ENCODE measurements around the gene MIEF2.

The MIEF2 gene

DNA sequence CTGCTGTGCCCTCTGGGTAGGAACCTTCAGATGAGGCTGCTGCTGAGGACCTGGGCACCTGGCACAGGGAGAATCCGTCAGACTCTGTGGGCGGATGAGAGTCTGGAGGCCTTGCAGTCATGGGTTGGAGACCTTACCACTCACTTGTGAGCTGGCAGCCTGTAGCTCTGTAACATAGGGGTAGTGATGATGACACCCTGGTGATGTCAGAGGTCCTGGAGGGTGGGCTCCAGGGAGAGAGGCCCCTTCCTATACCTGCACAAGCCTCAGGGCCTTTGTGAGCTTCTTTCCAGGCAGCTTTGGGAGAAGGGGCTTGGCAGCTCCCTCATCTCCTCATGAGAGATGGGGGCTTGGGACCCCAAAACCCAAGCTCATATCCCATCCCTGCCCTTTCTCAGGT is 1.6 kb downstream of the MIEF2 start:
- in situ Hi-C loops (cut with HindIII; ENCODE audit: low pct_unique_long_range_greater_than_20kb, low sequenced_read_pairs), result no loop called here
- no peak for DNase-seq (ENCODE audit: low read depth in 1 of 2, low spot score in 1 of 2)
- no peak for TF ChIP-seq JUND (IDR thresholded peaks at IDR 0.05; ENCODE audit: low read depth)

DNA sequence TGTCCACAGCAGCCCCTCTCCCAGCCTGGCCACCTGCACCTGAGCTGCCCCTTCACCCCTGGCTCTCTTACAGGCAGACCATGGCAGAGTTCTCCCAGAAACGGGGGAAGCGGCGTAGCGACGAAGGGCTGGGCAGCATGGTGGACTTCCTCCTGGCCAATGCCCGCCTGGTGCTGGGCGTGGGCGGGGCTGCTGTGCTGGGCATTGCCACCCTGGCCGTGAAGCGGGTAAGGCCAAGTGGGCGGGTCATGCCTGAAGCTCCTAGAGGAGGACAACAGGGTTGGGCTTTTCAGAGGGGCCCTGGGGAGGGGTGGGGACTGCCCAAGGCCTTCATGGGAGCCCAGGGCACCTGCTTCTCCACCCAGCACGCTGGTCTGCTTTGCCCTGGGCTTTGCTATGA is 2.2 kb downstream of the MIEF2 start:
- DNase-seq (ENCODE audit: low read depth in 1 of 2, low spot score in 1 of 2), result no peak
- no peak for TF ChIP-seq JUND (IDR thresholded peaks at IDR 0.05; ENCODE audit: low read depth)
- in situ Hi-C loops (cut with HindIII; ENCODE audit: low pct_unique_long_range_greater_than_20kb, low sequenced_read_pairs), result no loop called here

DNA sequence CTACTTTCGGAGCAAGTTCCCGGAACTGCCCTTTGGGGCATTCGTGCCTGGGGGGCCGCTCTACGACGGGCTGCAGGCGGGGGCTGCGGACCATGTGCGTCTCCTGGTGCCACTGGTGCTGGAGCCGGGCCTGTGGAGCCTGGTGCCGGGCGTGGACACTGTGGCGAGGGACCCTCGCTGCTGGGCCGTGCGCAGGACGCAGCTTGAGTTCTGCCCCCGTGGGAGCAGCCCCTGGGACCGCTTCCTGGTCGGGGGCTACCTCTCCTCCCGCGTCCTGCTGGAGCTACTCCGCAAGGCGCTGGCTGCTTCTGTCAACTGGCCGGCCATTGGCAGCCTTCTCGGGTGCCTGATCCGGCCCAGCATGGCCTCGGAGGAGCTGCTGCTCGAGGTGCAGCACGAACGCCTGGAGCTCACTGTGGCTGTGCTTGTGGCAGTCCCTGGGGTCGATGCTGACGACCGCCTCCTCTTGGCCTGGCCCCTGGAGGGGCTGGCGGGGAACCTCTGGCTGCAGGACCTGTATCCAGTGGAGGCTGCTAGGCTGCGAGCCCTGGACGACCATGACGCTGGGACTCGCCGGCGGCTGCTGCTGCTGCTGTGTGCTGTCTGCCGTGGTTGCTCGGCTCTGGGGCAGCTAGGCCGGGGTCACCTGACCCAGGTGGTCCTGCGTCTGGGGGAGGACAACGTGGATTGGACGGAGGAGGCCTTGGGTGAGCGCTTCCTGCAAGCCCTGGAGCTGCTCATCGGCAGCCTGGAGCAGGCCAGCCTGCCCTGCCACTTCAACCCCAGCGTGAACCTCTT is 3.6 kb downstream of the MIEF2 start:
- no peak for DNase-seq (ENCODE audit: low read depth in 1 of 2, low spot score in 1 of 2)
- in situ Hi-C loops (cut with HindIII; ENCODE audit: low pct_unique_long_range_greater_than_20kb, low sequenced_read_pairs), result no loop called here
- no peak for TF ChIP-seq JUND (IDR thresholded peaks at IDR 0.05; ENCODE audit: low read depth)

DNA sequence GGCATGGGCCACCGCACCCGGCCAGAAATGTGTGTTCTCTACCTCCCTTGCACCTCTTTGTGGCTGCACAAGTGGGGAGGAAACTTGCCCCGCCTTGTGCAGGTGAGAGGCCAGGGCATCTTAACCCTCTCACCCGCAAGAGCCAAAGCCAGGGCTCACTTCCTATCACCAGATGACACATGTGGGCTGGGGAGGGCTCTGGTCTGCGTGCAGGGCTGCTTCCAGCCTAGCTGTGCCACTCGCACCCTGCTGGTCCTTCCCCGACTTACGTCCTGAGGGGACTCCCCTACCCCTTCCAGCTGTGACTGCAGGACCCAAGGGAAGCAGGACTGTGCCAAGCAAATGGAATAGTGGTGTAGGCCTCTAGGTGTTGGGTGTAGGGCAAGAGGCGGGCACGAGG is 6.9 kb downstream of the MIEF2 start:
- no peak for DNase-seq (ENCODE audit: low read depth in 1 of 2, low spot score in 1 of 2)
- no peak for TF ChIP-seq JUND (IDR thresholded peaks at IDR 0.05; ENCODE audit: low read depth)
- in situ Hi-C loops (cut with HindIII; ENCODE audit: low pct_unique_long_range_greater_than_20kb, low sequenced_read_pairs), result no loop called here

DNA sequence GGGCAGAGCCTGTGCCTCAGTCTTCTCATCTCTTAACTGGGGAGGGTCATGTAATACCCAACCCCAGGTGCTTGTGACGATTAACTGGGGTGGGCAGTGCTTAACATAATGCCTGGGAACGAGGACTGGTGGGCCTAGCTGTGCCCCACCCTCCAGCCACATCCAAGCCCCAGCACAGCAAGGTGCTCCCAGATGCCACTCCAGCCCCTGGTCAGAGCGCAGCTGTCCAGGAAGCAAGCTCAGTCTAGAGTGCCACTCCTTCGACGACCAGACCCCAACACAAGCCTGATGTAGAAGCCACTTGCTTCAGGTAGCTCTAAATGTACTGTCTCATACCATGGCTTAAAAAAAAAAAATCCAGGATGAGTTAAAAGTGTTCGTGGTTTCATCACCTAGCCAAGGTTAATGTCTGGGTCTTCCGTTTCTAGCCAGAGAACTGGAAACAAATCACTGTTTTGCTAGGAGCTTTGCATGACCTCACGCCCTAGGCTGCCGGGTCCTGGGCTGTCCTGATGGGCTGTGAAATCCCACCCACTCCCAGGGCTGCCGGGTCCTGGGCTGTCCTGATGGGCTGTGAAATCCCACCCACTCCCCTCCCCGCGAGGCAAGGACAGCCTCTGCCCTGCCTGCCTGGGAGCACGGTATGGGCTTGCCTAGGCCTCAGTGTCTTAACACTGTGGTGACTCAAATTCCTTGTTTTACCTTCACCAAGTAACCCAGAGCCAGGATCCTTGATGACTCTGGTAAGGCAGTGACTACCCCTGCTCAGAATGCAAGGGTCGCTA is 7.7 kb downstream of the MIEF2 start:
- no peak for DNase-seq (ENCODE audit: low read depth in 1 of 2, low spot score in 1 of 2)
- in situ Hi-C loops (cut with HindIII; ENCODE audit: low pct_unique_long_range_greater_than_20kb, low sequenced_read_pairs), result no loop called here

DNA sequence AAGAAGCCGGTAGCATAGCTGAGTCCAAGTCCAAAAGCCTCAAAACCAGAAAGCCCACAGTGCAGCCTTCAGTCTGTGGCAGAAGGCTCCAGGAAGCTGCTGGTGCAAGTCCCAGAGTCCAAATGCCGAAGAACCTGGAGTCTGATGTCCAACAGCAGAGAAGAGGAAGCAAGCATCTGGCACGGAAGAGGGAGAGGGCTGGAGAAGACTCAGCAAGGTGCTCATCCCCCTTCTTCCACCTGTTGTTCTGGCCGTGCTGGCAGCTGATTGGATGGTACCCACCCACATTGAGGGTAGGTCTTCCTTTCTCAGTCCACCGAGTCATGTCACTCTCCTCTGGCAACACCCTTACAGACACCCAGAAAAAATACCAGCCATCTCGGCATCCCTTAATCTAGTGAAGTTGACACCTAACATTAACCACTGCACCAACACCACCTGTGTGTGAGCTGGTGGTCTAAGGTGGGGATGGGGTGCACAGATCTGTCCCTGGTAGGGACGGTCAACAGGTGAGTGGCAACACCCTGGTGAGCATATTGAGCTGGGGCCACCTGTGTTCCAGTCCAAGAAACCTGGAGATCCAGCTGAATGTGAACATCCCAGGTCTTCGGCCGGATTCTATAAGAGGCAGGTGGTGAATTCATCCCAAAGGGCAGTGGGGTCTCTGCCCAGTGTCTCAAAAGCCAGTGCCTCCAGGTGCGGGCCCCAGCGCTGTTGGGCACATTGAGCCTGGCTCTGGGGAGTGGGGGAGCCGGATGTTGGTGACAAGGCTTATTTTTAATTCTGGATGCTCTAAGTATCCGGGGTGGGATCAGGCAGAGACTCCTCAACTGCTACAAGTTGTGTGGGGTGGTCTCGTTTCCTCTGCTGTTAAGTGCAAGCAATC is 9.8 kb downstream of the MIEF2 start:
- no peak for TF ChIP-seq JUND (IDR thresholded peaks at IDR 0.05; ENCODE audit: low read depth)
- in situ Hi-C loops (cut with HindIII; ENCODE audit: low pct_unique_long_range_greater_than_20kb, low sequenced_read_pairs), result no loop called here
- DNase-seq (ENCODE audit: low read depth in 1 of 2, low spot score in 1 of 2), result no peak

More for the DNA sequence above, 7.7 kb downstream of the MIEF2 start:
- no peak for TF ChIP-seq JUND (IDR thresholded peaks at IDR 0.05; ENCODE audit: low read depth)

DNA sequence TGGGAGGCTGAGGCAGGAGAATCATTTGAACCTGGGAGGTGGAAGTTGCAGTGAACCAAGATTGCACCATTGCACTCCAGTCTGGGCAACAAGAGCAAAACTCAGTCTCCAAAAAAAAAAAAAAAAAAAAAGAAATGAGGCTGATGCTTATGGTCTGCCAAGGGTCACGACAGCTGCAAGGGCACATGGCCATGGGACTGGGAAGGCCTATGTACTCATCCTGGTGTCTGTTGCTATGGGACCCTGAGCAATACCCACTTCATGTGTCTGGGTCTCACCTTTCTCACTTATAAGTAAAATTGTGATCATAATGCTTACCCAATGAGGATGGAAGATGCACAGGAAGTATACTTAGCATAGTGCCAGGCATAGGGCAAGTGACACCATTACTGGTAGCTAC is 16.6 kb downstream of the MIEF2 start:
- no peak for TF ChIP-seq JUND (IDR thresholded peaks at IDR 0.05; ENCODE audit: low read depth)
- no peak for DNase-seq (ENCODE audit: low read depth in 1 of 2, low spot score in 1 of 2)
- in situ Hi-C loops (cut with HindIII; ENCODE audit: low pct_unique_long_range_greater_than_20kb, low sequenced_read_pairs), result no loop called here

DNA sequence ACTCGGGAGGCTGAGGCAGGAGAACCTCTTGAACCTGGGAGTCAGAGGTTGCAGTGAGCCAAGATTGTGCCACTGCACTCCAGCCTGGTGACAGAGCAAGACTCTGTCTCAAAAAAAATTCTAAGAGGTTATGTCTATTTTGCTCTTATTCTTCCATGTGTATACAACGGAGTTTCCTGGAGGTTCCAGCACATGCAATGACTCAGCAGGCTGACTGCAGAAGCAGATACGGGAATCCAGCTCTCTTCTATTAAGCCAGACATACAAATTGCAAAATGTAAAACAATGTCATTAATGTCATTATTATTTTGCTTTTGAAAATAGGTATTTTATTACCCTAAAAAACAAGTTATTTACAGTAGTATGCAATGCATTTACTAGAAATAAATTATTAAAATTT is 18.4 kb downstream of the MIEF2 start:
- TF ChIP-seq JUND (IDR thresholded peaks at IDR 0.05; ENCODE audit: low read depth), result no peak
- no peak for DNase-seq (ENCODE audit: low read depth in 1 of 2, low spot score in 1 of 2)
- in situ Hi-C loops (cut with HindIII; ENCODE audit: low pct_unique_long_range_greater_than_20kb, low sequenced_read_pairs), result no loop called here

DNA sequence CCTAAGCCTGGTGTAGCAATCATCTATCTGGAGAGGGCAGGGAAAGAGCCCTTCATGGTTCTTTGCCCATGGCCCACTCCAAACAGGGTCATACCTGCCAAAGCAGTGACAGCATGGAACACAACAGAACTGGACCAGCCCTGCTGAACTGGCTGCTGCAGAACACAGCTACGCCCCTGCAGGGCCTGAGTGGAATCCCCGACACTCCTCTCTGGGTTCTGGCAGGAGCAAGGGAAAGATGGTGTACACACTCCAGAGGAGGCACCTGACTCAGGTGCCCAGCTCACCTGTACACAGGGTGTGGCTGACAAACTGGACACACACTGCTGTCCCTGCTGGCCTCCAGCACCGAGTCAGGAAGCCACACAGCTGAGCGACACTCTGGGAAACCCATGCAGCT is 19.8 kb downstream of the MIEF2 start:
- TF ChIP-seq JUND (IDR thresholded peaks at IDR 0.05; ENCODE audit: low read depth), result no peak
- in situ Hi-C loops (cut with HindIII; ENCODE audit: low pct_unique_long_range_greater_than_20kb, low sequenced_read_pairs), result no loop called here

DNA sequence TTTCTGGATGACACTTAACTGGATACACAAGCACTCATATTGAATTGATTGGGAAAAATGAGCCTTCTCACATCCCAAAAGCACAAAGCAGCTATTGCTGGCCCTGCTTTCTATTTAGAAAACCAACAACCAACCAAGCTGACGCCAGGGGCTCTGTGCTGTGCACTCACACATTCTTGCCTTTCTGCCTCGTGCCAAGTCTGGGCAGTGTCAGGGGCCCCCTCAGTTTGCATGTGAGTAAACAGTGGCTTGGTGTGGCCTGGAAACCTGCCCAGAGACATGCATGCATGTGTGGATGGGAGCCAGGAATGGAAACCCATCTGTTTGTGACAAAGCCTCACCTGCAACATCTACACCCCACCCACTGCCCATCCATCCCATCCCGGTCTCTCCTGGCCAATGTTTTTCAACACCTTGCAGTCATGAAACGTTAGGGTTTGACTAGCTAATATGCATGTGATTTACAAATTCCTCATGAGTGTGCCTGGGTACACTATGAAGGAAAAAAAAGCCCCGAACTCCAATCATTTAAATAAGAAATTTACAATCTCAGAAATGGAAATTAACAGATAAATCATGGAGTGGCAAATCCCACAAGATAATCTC is 20.4 kb downstream of the MIEF2 start:
- no peak for TF ChIP-seq JUND (IDR thresholded peaks at IDR 0.05; ENCODE audit: low read depth)
- in situ Hi-C loops (cut with HindIII; ENCODE audit: low pct_unique_long_range_greater_than_20kb, low sequenced_read_pairs), result no loop called here
- DNase-seq (ENCODE audit: low read depth in 1 of 2, low spot score in 1 of 2), result no peak

More for the DNA sequence above, 19.8 kb downstream of the MIEF2 start:
- DNase-seq (ENCODE audit: low read depth in 1 of 2, low spot score in 1 of 2), result no peak

DNA sequence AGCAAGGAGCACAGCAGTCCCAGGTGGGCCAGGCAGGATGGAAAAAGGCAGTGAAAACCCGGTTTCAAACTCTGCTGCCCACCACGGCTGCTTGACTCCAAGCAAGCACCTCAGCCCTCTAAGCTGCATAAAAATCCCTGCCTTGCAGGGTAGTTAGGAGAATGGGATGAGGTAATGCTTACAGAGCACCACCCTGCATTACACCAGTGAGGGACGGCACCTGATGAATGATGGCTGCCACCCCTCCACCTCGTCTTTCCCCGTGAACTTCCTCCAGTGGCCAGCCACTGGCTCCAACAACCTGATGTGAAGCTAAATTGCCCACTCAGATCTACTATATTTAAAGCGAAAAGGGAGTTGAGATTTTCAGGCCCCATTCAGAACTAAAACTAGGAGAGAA is 21.3 kb downstream of the MIEF2 start:
- no peak for TF ChIP-seq JUND (IDR thresholded peaks at IDR 0.05; ENCODE audit: low read depth)
- no peak for DNase-seq (ENCODE audit: low read depth in 1 of 2, low spot score in 1 of 2)
- in situ Hi-C loops (cut with HindIII; ENCODE audit: low pct_unique_long_range_greater_than_20kb, low sequenced_read_pairs), result no loop called here

DNA sequence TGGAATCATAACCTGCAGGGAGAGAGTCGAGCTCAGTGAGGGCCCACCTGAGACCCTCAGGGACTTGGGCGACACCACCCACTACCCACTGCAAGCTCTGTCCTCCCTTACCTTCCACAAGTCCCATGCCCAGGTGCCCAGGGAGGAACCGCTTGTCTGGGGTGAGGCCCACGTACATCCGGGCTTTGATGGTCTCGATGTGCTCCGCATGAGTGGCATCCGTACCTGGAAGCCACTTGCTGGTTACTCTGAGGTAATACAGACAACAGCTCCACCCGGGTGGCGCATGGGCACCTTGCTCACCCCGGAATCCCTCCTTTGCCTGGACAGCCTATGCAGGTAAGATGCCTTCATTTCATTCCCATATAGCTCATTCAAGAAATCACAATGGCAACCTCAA is 24.8 kb downstream of the MIEF2 start:
- TF ChIP-seq JUND (IDR thresholded peaks at IDR 0.05; ENCODE audit: low read depth), result no peak
- in situ Hi-C loops (cut with HindIII; ENCODE audit: low pct_unique_long_range_greater_than_20kb, low sequenced_read_pairs), result no loop called here
- DNase-seq (ENCODE audit: low read depth in 1 of 2, low spot score in 1 of 2), result no peak

Measured in T47D (cell line).